Measurements from ENCODE around the gene MVB12B. TPM values are rescaled to one million over a fixed set of nuclear protein-coding genes. Genes with fewer than 3 reads are reported as not detected.
A peak's percentile ranks its signal among the peaks of the same experiment; 100 is the strongest.

MVB12B gene
- total and polyA plus RNA-seq, 2 experiments from 2014 or later = 19.0 to 29.9 TPM

- Histone ChIP-seq H3K36me3 (no peaks in the 10 kb centered on the region), H3K4me1 (ENCODE audit: low read depth) (no peaks in the 10 kb centered on the region), H3K27ac (no peak overlapping the region), H3K9me3 (ENCODE audit: low read depth) (no peaks in the 10 kb centered on the region), H3K4me3 (no peak overlapping the region), H3K27me3 (no peaks in the 10 kb centered on the region)
- no peak for TF ChIP-seq CTCF (IDR thresholded peaks at IDR 0.05; ENCODE audit: low read depth, low read length)
- no peak for DNase-seq (ENCODE audit: low read depth in 1 of 2, low spot score in 1 of 2)
These were observed 68.2 kb downstream of the MVB12B start for GRCh38 chr9:126394802-126395201.

GRCh38 chr9:126395439-126396212 lies 69.0 kb downstream of the MVB12B start:
- Histone ChIP-seq H3K9me3 (ENCODE audit: low read depth) (no peaks in the 10 kb centered on the region), H3K36me3 (no peaks in the 10 kb centered on the region), H3K4me1 (ENCODE audit: low read depth) (no peaks in the 10 kb centered on the region), H3K4me3 (no peak overlapping the region), H3K27ac (no peak overlapping the region), H3K27me3 (no peaks in the 10 kb centered on the region)
- no peak for TF ChIP-seq CTCF (IDR thresholded peaks at IDR 0.05; ENCODE audit: low read depth, low read length)
- peak in 1 of 2 donors; percentile 49 for DNase-seq (ENCODE audit: low read depth in 1 of 2, low spot score in 1 of 2)

- no peak for TF ChIP-seq CTCF (IDR thresholded peaks at IDR 0.05; ENCODE audit: low read depth, low read length)
- H3K27ac ChIP-seq = no peak overlapping the region
- no peaks in the 10 kb centered on the region for H3K4me1 ChIP-seq (ENCODE audit: low read depth)
- H3K9me3 ChIP-seq (ENCODE audit: low read depth) = no peaks in the 10 kb centered on the region
- no peaks in the 10 kb centered on the region for H3K36me3 ChIP-seq
- H3K4me3 ChIP-seq = no peak overlapping the region
- no peak for DNase-seq (ENCODE audit: low read depth in 1 of 2, low spot score in 1 of 2)
- no peaks in the 10 kb centered on the region for H3K27me3 ChIP-seq
These were observed 70.4 kb downstream of the MVB12B start for GRCh38 chr9:126397056-126397455.

GRCh38 chr9:126398403-126399058 lies 71.9 kb downstream of the MVB12B start:
- peak; percentile 100 for TF ChIP-seq CTCF (IDR thresholded peaks at IDR 0.05; ENCODE audit: low read depth, low read length)
- Histone ChIP-seq H3K27me3 (no peaks in the 10 kb centered on the region), H3K27ac (no peak overlapping the region), H3K9me3 (ENCODE audit: low read depth) (no peaks in the 10 kb centered on the region), H3K4me1 (ENCODE audit: low read depth) (no peaks in the 10 kb centered on the region), H3K36me3 (no peaks in the 10 kb centered on the region), H3K4me3 (no peak overlapping the region)
- DNase-seq (ENCODE audit: low read depth in 1 of 2, low spot score in 1 of 2) = peak; percentile 70 to 74

GRCh38 chr9:126399251-126399650 lies 72.6 kb downstream of the MVB12B start:
- H3K27me3 ChIP-seq = no peaks in the 10 kb centered on the region
- no peak for DNase-seq (ENCODE audit: low read depth in 1 of 2, low spot score in 1 of 2)
- H3K27ac ChIP-seq = no peak overlapping the region
- H3K4me1 ChIP-seq (ENCODE audit: low read depth) = no peaks in the 10 kb centered on the region
- H3K9me3 ChIP-seq (ENCODE audit: low read depth) = no peaks in the 10 kb centered on the region
- H3K36me3 ChIP-seq = no peaks in the 10 kb centered on the region
- TF ChIP-seq CTCF (IDR thresholded peaks at IDR 0.05; ENCODE audit: low read depth, low read length) = no peak
- no peak overlapping the region for H3K4me3 ChIP-seq
